A673 (cell line): ENCODE measurements around the gene ZBTB38. TPM values are rescaled to one million over a fixed set of nuclear protein-coding genes. Genes with fewer than 3 reads are reported as not detected.

Experiments
- BruUV-seq: library from RNA; stranded (reverse); fragments of 400-500 nt; replicated peaks from 2 replicates; lab custom pipeline; 2021; lab: Mats Ljungman, UMichigan
- CTCF ChIA-PET: fragments of 300-600 bp; sonication (Branson Sonifier 250); formaldehyde crosslinking; loops from one replicate; lab custom pipeline; 2022; ENCODE audit warnings: antibody characterized with exemption; lab: Charles Lee
- POLR2A ChIA-PET: fragments of 300-600 bp; sonication (Branson Sonifier 250); formaldehyde crosslinking; loops from one replicate; lab custom pipeline; 2022; ENCODE audit warnings: antibody characterized with exemption; ENCODE audit not compliant: low non-redundant PET; lab: Charles Lee
- DNase-seq: peaks from one replicate; pipeline ENCODE4 v3.0.0-alpha.2; 2015; ENCODE audit warnings: low spot score
- H3K27ac ChIP-seq: fragments of 200-600 bp; sonication (generic); 2 replicates; pipeline ENCODE4 v1.5.1; 2016; ENCODE audit warnings: mixed run types, low read depth, mild to moderate bottlenecking, mixed read lengths, antibody characterized with exemption, low read length; ENCODE audit not compliant: poor library complexity, severe bottlenecking
- H3K27me3 ChIP-seq: fragments of 200-600 bp; sonication (generic); replicated peaks from 2 replicates; pipeline ENCODE4 v1.6.1; 2017; ENCODE audit warnings: mixed run types, low read depth, mild to moderate bottlenecking, mixed read lengths, antibody characterized with exemption, low read length; ENCODE audit not compliant: insufficient read depth, poor library complexity
- H3K36me3 ChIP-seq: fragments of 200-600 bp; sonication (generic); 2 replicates; pipeline ENCODE4 v1.6.1; 2016; ENCODE audit warnings: mixed run types, mild to moderate bottlenecking, mixed read lengths, antibody characterized with exemption, low read length; ENCODE audit not compliant: insufficient read depth, poor library complexity, severe bottlenecking
- H3K4me1 ChIP-seq: fragments of 200-600 bp; sonication (generic); 2 replicates; pipeline ENCODE4 v1.6.1; 2017; ENCODE audit warnings: mixed run types, mild to moderate bottlenecking, mixed read lengths, antibody characterized with exemption, low read length; ENCODE audit not compliant: insufficient read depth, poor library complexity, severe bottlenecking
- H3K4me3 ChIP-seq: fragments of 200-600 bp; sonication (generic); 2 replicates; pipeline ENCODE4 v1.5.1; 2016; ENCODE audit warnings: low read depth, mixed run types, mild to moderate bottlenecking, mixed read lengths, low read length; ENCODE audit not compliant: poor library complexity, severe bottlenecking
- H3K9me3 ChIP-seq: fragments of 200-600 bp; sonication (generic); 2 replicates; pipeline ENCODE4 v1.6.1; 2016; ENCODE audit warnings: mixed run types, low read depth, mild to moderate bottlenecking, mixed read lengths, antibody characterized with exemption, low read length; ENCODE audit not compliant: poor library complexity, severe bottlenecking
- EZH2 ChIP-seq: fragments of 200-600 bp; sonication (generic); IDR thresholded peaks from 2 replicates; pipeline ENCODE4 v1.6.1; 2017; ENCODE audit warnings: borderline replicate concordance, low read depth, mild to moderate bottlenecking, mixed read lengths, antibody characterized with exemption, low read length; ENCODE audit not compliant: poor library complexity, severe bottlenecking
- intact Hi-C: fragments of 100-400 bp; cut with micrococcal nuclease; formaldehyde crosslinking; loops from one replicate; pipeline ENCODE4 v1.10.0; 2022; ENCODE audit not compliant: unreplicated experiment
- total RNA-seq: library from RNA; stranded (reverse); gene quantifications from 2 replicates; pipeline ENCODE4 v1.2.3, GENCODE V29; 2021
- TF ChIP-seq, protein P1 (sequence below): fragments of 300-800, 200-600 bp; sonication (generic); conservative IDR thresholded peaks from 2 replicates; pipeline ENCODE4 v1.5.1; 2017; ENCODE audit warnings: low read depth, mild to moderate bottlenecking, antibody characterized with exemption, low read length, moderate library complexity, mixed read lengths

ZBTB38 gene
- total RNA-seq, 1 experiment from 2014 or later = 23.7 TPM

- no TSS peak for BruUV-seq
- intact Hi-C loops = no loop called here
- no peak overlapping the region for H3K27ac ChIP-seq
- ChIA-PET POLR2A (no interaction called here), CTCF (interaction anchor here (1.0 kb wide), 1 partner anchor 28 kb away, joined by 3 read pairs; no protein-coding TSS in a partner anchor)
- peaks cover 41% of the 10 kb centered on the region for H3K4me1 ChIP-seq
- H3K9me3 ChIP-seq = no peaks in the 10 kb centered on the region
- H3K36me3 ChIP-seq = no peaks in the 10 kb centered on the region
- peak; percentile 18 for DNase-seq
- no peak overlapping the region for H3K4me3 ChIP-seq
- TF ChIP-seq, protein P1, sequence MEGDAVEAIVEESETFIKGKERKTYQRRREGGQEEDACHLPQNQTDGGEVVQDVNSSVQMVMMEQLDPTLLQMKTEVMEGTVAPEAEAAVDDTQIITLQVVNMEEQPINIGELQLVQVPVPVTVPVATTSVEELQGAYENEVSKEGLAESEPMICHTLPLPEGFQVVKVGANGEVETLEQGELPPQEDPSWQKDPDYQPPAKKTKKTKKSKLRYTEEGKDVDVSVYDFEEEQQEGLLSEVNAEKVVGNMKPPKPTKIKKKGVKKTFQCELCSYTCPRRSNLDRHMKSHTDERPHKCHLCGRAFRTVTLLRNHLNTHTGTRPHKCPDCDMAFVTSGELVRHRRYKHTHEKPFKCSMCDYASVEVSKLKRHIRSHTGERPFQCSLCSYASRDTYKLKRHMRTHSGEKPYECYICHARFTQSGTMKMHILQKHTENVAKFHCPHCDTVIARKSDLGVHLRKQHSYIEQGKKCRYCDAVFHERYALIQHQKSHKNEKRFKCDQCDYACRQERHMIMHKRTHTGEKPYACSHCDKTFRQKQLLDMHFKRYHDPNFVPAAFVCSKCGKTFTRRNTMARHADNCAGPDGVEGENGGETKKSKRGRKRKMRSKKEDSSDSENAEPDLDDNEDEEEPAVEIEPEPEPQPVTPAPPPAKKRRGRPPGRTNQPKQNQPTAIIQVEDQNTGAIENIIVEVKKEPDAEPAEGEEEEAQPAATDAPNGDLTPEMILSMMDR = no peak
- TF ChIP-seq EZH2 = no peak
- no peaks in the 10 kb centered on the region for H3K27me3 ChIP-seq
These were observed 45.7 kb downstream of the ZBTB38 start for GRCh38 chr3:141413801-141414689.

DNA sequence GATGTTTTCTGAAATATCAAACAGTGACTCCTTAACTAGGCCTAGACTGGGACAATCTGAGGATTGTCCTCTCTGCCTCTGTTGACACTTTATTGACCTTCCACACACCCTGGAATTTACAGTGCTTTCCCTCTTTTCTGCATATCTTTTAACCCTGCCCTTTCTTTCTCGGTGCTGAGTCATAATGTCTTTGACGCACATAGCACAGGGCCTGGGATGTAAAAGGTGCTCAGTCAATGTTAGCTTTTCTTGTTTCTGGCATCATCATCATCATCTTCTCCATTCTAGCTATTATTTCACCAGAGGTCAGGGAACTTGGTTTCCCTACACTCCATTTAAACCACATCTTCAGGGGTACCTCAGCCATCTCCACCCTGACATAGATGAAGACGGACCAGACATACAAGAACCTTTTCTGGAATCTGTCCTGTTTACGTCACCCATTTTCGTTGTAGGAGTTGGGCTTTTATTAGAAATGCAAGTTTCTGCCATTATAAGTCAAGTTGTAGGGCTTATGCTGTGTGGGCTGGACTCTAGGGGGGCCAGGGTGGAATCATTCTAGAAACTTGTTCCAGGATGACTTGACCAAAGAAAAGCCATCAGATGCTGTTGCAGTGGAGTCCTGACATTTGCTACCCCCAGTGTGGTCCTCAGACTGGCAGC, 46.6 kb downstream of the ZBTB38 start:
- TF ChIP-seq, protein P1 = no peak
- TF ChIP-seq EZH2 = no peak
- H3K27ac ChIP-seq = no peak overlapping the region
- DNase-seq = no peak
- no peaks in the 10 kb centered on the region for H3K27me3 ChIP-seq
- POLR2A ChIA-PET = no interaction called here
- H3K4me3 ChIP-seq = no peak overlapping the region
- H3K36me3 ChIP-seq = no peaks in the 10 kb centered on the region
- intact Hi-C loops = no loop called here
- CTCF ChIA-PET = no interaction called here
- no TSS peak for BruUV-seq
- peaks cover 34% of the 10 kb centered on the region for H3K4me1 ChIP-seq
- H3K9me3 ChIP-seq = no peaks in the 10 kb centered on the region

DNA sequence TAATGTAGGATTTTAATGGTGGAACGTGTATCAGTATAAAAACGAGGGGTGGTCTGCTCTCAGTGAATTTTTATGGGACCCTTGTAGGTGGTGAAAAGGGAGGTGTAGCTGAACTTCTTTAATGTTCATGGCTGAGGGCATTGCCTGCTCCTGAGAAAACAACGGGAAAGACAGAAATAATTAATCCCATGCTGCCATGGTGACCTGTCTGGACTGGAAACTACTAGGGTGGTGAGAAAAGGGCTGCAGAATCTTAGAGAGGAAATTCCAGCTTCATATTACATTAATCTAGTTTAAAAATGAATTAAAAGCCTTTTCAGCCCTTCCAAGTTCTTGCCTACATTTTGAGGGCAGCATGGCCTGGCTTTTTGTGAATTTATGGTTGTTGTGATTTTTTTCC, 47.6 kb downstream of the ZBTB38 start:
- no TSS peak for BruUV-seq
- Histone ChIP-seq H3K27me3 (no peaks in the 10 kb centered on the region), H3K4me3 (no peak overlapping the region), H3K27ac (no peak overlapping the region), H3K36me3 (no peaks in the 10 kb centered on the region), H3K9me3 (no peaks in the 10 kb centered on the region), H3K4me1 (peaks cover 24% of the 10 kb centered on the region)
- no peak for DNase-seq
- POLR2A ChIA-PET = no interaction called here
- CTCF ChIA-PET = no interaction called here
- intact Hi-C loops = no loop called here
- TF ChIP-seq, protein P1 = no peak
- no peak for TF ChIP-seq EZH2

Other genes with a start within 250 kb of the ZBTB38 start
- gene PXYLP1, start 136.7 kb upstream of the ZBTB38 start, total RNA-seq = 11.3 and 14.7 TPM in 2 replicates
- gene RASA2, start 118.5 kb downstream of the ZBTB38 start, total RNA-seq = 16.3 and 17.1 TPM in 2 replicates